ENCODE results near the gene RER1.

RER1 gene, protein sequence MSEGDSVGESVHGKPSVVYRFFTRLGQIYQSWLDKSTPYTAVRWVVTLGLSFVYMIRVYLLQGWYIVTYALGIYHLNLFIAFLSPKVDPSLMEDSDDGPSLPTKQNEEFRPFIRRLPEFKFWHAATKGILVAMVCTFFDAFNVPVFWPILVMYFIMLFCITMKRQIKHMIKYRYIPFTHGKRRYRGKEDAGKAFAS

DNA sequence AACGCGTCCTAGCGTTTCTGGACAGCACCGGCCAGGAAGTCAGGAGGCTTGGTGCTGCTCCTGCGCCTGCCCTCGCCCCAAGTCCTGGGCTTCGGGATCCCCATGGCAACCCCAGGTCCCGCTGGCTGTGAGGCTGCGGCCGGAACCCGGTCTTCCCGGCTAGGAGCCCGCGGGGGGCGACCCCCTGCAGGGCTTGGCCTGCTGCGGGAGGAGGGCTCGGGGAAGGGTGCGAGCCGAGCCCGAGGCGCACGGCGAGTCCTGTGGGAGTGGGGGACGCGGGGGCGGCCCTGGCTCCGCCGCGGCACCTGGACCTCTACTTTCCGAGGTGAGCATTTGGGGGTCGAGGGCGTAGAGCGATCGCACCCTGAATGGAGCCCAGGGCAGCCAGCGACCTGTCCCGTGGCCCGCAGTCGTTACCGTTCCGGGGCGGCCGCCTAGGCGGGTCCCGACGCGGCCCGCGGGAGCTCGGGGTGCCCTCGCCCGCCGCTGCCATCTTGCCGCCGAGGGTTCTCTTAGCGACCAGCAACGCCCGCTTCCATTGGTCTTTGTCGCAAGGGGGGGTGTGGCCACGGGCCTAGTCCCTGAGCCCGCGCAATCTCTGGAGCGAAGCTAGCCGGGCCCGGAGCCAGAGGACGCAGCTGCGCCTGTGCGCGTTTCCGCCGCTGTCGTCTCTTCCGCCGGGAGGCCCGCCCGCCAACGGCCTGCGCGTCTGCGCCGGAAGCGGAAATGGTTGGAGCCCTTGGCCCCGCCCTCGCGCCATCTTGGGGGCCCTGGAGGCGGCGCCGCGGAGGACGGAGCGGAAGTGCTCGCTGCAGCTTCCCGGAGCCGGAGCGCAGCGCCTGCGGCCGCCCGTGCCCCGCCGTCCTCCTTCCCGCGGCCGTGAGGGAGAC lies at the start of gene RER1, which contains the start of gene MORN1:
RER1 (plus strand) TSS at position 801 of the 890 bp plus-strand sequence. CDS start 3,950 bp downstream, outside the sequence.
MORN1 (minus strand) TSS at position 514 of the 890 bp plus-strand sequence; CDS start at position 493, 21 bp downstream.
- Histone ChIP-seq H3F3A (ENCODE audit: insufficient read depth, low read length) (no peaks in the 10 kb centered on the region), H3K27me3 (replicated peaks; ENCODE audit: insufficient read depth, low read length) (no peaks in the 10 kb centered on the region), H3K4me2 (ENCODE audit: low read depth, low read length) (peak within 1 kb of the TSS; percentile 74), H3K9ac (ENCODE audit: low read length) (peak within 1 kb of the TSS; percentile 86), H3K36me3 (replicated peaks; ENCODE audit: insufficient read depth, low read length) (0 out of 2 replicates have a peak, but pooled peaks cover 2% of the 10 kb centered on the region), H2AFZ (ENCODE audit: low read length) (peak within 1 kb of the TSS; percentile 93), H3K4me3 (ENCODE audit: low read length) (peak within 1 kb of the TSS; percentile 99), H3K9me3 (replicated peaks; ENCODE audit: insufficient read depth, low read length) (no peaks in the 10 kb centered on the region), H3K9me2 (replicated peaks; ENCODE audit: insufficient read depth, low read length) (no peaks in the 10 kb centered on the region), H3K4me1 (ENCODE audit: low read length) (peaks cover 18% of the 10 kb centered on the region), H4K20me1 (ENCODE audit: insufficient read depth, low read length) (no peaks in the 10 kb centered on the region; the same call in 1 of the 2 replicates), H3K79me2 (ENCODE audit: low read length) (peaks cover 53% of the 10 kb centered on the region), H3K27ac (ENCODE audit: low read length) (peak within 1 kb of the TSS; percentile 49; the same call in 1 of the 2 replicates)
- DNase-seq = peak; percentile 99
- TF ChIP-seq, protein P1, sequence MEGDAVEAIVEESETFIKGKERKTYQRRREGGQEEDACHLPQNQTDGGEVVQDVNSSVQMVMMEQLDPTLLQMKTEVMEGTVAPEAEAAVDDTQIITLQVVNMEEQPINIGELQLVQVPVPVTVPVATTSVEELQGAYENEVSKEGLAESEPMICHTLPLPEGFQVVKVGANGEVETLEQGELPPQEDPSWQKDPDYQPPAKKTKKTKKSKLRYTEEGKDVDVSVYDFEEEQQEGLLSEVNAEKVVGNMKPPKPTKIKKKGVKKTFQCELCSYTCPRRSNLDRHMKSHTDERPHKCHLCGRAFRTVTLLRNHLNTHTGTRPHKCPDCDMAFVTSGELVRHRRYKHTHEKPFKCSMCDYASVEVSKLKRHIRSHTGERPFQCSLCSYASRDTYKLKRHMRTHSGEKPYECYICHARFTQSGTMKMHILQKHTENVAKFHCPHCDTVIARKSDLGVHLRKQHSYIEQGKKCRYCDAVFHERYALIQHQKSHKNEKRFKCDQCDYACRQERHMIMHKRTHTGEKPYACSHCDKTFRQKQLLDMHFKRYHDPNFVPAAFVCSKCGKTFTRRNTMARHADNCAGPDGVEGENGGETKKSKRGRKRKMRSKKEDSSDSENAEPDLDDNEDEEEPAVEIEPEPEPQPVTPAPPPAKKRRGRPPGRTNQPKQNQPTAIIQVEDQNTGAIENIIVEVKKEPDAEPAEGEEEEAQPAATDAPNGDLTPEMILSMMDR (IDR thresholded peaks at IDR 0.05; ENCODE audit: low read length) = no peak
- no peak for TF ChIP-seq EZH2phosphoT487 (IDR thresholded peaks at IDR 0.05; ENCODE audit: low read length)
- no peak for TF ChIP-seq EZH2 (optimal IDR thresholded peaks at IDR 0.05; ENCODE audit: low read depth, low read length)

DNA sequence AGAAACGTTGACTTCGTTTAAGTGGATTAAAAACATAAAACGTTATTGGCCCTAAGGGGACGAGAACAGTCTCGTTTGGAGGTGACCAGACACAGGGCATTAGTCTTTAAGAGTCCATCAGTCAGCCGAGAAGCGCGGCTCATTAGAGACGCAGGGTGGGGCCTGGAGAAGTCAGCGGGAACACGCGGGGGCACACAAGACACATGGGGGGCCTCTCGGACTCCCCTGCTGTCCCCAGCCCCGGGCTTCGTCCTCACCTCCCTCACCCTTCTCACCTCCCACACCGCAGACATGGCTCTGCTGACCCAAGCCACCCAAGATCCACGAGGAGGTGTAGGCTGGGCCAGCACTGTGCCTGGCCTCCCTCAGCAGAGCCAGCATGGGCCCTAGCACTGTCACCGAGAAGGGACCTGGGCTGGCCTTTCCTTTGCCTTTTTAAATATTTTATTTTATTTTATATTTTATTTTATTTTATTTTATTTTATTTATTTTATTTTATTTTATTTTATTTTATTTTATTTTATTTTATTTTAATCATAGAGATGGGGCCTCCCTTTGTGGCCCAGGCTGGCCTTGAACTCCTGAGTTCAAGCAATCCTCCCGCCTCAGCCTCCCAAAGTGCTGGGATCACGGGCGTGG lies 49.1 kb upstream of the RER1 start:
- Histone ChIP-seq H3K4me2 (ENCODE audit: low read depth, low read length) (no peak overlapping the region), H3K9ac (ENCODE audit: low read length) (no peak overlapping the region), H3K27ac (ENCODE audit: low read length) (no peak overlapping the region), H3K79me2 (ENCODE audit: low read length) (no peaks in the 10 kb centered on the region), H3K4me3 (ENCODE audit: low read length) (no peak overlapping the region), H3K36me3 (replicated peaks; ENCODE audit: insufficient read depth, low read length) (no peaks in the 10 kb centered on the region), H3K4me1 (ENCODE audit: low read length) (no peaks in the 10 kb centered on the region), H3K9me2 (replicated peaks; ENCODE audit: insufficient read depth, low read length) (no peaks in the 10 kb centered on the region), H4K20me1 (ENCODE audit: insufficient read depth, low read length) (no peaks in the 10 kb centered on the region), H3F3A (ENCODE audit: insufficient read depth, low read length) (no peaks in the 10 kb centered on the region), H2AFZ (ENCODE audit: low read length) (no peak overlapping the region), H3K27me3 (replicated peaks; ENCODE audit: insufficient read depth, low read length) (peaks cover 95% of the 10 kb centered on the region), H3K9me3 (replicated peaks; ENCODE audit: insufficient read depth, low read length) (no peaks in the 10 kb centered on the region)
- TF ChIP-seq EZH2 (optimal IDR thresholded peaks at IDR 0.05; ENCODE audit: low read depth, low read length) (no peak), EZH2phosphoT487 (IDR thresholded peaks at IDR 0.05; ENCODE audit: low read length) (no peak)
- TF ChIP-seq, protein P1 (IDR thresholded peaks at IDR 0.05; ENCODE audit: low read length) = no peak
- no peak for DNase-seq

DNA sequence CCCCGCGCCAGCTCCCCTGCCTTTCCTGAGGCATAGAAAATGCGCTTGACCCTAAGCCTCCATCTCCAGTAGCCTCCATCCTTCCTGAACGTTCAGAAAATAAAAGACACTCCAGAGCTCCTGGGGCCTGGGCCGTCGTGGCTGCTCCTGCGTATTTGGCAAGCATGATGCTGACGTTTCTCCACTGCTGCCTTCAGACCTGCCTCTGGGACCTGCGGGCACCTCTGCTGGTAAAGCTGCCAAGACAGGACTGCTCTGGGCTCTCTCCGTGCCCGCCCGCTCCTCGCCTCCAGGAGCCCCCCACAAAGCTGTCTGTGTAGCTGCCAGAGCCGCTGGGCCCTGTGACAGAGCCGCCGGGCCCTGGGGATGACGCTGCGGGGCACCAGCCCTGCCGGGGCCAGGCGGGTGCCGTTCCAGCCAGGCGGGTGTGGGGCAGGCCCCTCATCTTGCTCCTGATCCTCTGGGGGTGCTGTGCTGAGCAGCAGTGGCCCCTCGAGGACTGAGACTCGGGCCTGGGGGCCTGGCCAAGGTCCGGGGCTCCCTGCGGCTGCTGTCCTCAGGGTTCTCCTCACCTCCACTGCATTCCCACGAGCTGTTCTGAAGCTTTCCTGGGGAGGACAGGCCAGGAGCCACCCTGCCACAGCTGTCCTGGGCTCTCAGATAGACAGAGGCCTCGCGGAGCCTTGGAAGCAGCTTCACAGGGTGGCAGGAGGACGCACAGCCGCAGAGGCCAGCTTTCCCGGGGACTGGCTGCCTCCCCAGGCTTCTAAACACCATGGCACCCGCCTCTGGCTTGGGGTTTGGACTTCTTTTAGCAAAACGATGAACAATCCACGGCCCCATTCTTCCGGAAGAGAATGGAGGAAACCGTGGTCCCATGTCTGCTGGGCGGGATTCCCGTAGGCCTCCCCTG lies 48.4 kb upstream of the RER1 start:
- no peaks in the 10 kb centered on the region for H3K79me2 ChIP-seq (ENCODE audit: low read length)
- no peaks in the 10 kb centered on the region for H3K9me2 ChIP-seq (replicated peaks; ENCODE audit: insufficient read depth, low read length)
- TF ChIP-seq, protein P1 (IDR thresholded peaks at IDR 0.05; ENCODE audit: low read length) = no peak
- TF ChIP-seq EZH2phosphoT487 (IDR thresholded peaks at IDR 0.05; ENCODE audit: low read length) (no peak), EZH2 (optimal IDR thresholded peaks at IDR 0.05; ENCODE audit: low read depth, low read length) (no peak)
- peaks cover 95% of the 10 kb centered on the region for H3K27me3 ChIP-seq (replicated peaks; ENCODE audit: insufficient read depth, low read length)
- no peaks in the 10 kb centered on the region for H3K36me3 ChIP-seq (replicated peaks; ENCODE audit: insufficient read depth, low read length)
- no peaks in the 10 kb centered on the region for H3K4me1 ChIP-seq (ENCODE audit: low read length)
- H2AFZ ChIP-seq (ENCODE audit: low read length) = no peak overlapping the region
- no peaks in the 10 kb centered on the region for H3K9me3 ChIP-seq (replicated peaks; ENCODE audit: insufficient read depth, low read length)
- H3K4me3 ChIP-seq (ENCODE audit: low read length) = no peak overlapping the region
- no peaks in the 10 kb centered on the region for H4K20me1 ChIP-seq (ENCODE audit: insufficient read depth, low read length)
- H3K4me2 ChIP-seq (ENCODE audit: low read depth, low read length) = no peak overlapping the region
- no peak overlapping the region for H3K27ac ChIP-seq (ENCODE audit: low read length)
- H3K9ac ChIP-seq (ENCODE audit: low read length) = no peak overlapping the region
- H3F3A ChIP-seq (ENCODE audit: insufficient read depth, low read length) = no peaks in the 10 kb centered on the region
- no peak for DNase-seq
